ENCODE measurements around the gene MGME1.
"Not testable (repeated sequence)": the region's sequence is repeated elsewhere in the genome, so short reads cannot be mapped to it uniquely, and the experiment has no call there.

Gene MGME1

GRCh38 chr20:18024606-18025127 is 55.8 kb downstream of the MGME1 start:
- Histone ChIP-seq H3F3A (ENCODE audit: low read depth) (no peaks in the 10 kb centered on the region), H4K20me1 (ENCODE audit: insufficient read depth, low read length, poor library complexity, severe bottlenecking) (no peaks in the 10 kb centered on the region), H3K9me2 (replicated peaks; ENCODE audit: low read depth, low read length) (no peaks in the 10 kb centered on the region), H3K27me3 (ENCODE audit: insufficient read depth, low read length, poor library complexity, severe bottlenecking) (no peaks in the 10 kb centered on the region), H2AFZ (ENCODE audit: low read length) (no peak overlapping the region), H3K79me2 (ENCODE audit: insufficient read depth, low read length) (no peaks in the 10 kb centered on the region), H3K4me2 (ENCODE audit: low read depth, low read length, poor library complexity, severe bottlenecking) (no peak overlapping the region), H3K4me3 (ENCODE audit: low read length, poor library complexity, severe bottlenecking) (no peak overlapping the region), H3K4me1 (ENCODE audit: insufficient read depth, low read length, poor library complexity, severe bottlenecking) (no peaks in the 10 kb centered on the region), H3K9me3 (ENCODE audit: insufficient read depth, low read depth, low read length) (no peaks in the 10 kb centered on the region), H3K9ac (ENCODE audit: low read depth, low read length, poor library complexity, severe bottlenecking) (no peak overlapping the region), H3K36me3 (ENCODE audit: insufficient read depth, low read length) (no peaks in the 10 kb centered on the region)
- no peak for TF ChIP-seq EZH2phosphoT487 (IDR thresholded peaks at IDR 0.05; ENCODE audit: borderline replicate concordance)
- no peak for TF ChIP-seq CTCF (conservative IDR thresholded peaks at IDR 0.05; ENCODE audit: low read length)

GRCh38 chr20:18027011-18027410 is 58.2 kb downstream of the MGME1 start:
- H3K4me3 ChIP-seq (ENCODE audit: low read length, poor library complexity, severe bottlenecking); H3K4me1 ChIP-seq (ENCODE audit: insufficient read depth, low read length, poor library complexity, severe bottlenecking); H3K4me2 ChIP-seq (ENCODE audit: low read depth, low read length, poor library complexity, severe bottlenecking); H3F3A ChIP-seq (ENCODE audit: low read depth); H3K27me3 ChIP-seq (ENCODE audit: insufficient read depth, low read length, poor library complexity, severe bottlenecking); H3K9me2 ChIP-seq (replicated peaks; ENCODE audit: low read depth, low read length); H3K79me2 ChIP-seq (ENCODE audit: insufficient read depth, low read length); H3K36me3 ChIP-seq (ENCODE audit: insufficient read depth, low read length); H4K20me1 ChIP-seq (ENCODE audit: insufficient read depth, low read length, poor library complexity, severe bottlenecking); H2AFZ ChIP-seq (ENCODE audit: low read length); H3K9me3 ChIP-seq (ENCODE audit: insufficient read depth, low read depth, low read length); H3K9ac ChIP-seq (ENCODE audit: low read depth, low read length, poor library complexity, severe bottlenecking): not testable (repeated sequence)

- H3K4me2 ChIP-seq (ENCODE audit: low read depth, low read length, poor library complexity, severe bottlenecking) = no peak overlapping the region
Observed at GRCh38 chr20:18030020-18030419, 61.2 kb downstream of the MGME1 start.

More at GRCh38 chr20:18030020-18030419, 61.2 kb downstream of the MGME1 start:
- no peaks in the 10 kb centered on the region for H4K20me1 ChIP-seq (ENCODE audit: insufficient read depth, low read length, poor library complexity, severe bottlenecking)
- H3K79me2 ChIP-seq (ENCODE audit: insufficient read depth, low read length) = no peaks in the 10 kb centered on the region
- TF ChIP-seq EZH2phosphoT487 (IDR thresholded peaks at IDR 0.05; ENCODE audit: borderline replicate concordance) (no peak), CTCF (conservative IDR thresholded peaks at IDR 0.05; ENCODE audit: low read length) (no peak)
- no peaks in the 10 kb centered on the region for H3K9me2 ChIP-seq (replicated peaks; ENCODE audit: low read depth, low read length)
- no peaks in the 10 kb centered on the region for H3F3A ChIP-seq (ENCODE audit: low read depth)
- H3K4me1 ChIP-seq (ENCODE audit: insufficient read depth, low read length, poor library complexity, severe bottlenecking) = no peaks in the 10 kb centered on the region
- no peak overlapping the region for H3K4me3 ChIP-seq (ENCODE audit: low read length, poor library complexity, severe bottlenecking)
- no peak overlapping the region for H2AFZ ChIP-seq (ENCODE audit: low read length)
- no peaks in the 10 kb centered on the region for H3K27me3 ChIP-seq (ENCODE audit: insufficient read depth, low read length, poor library complexity, severe bottlenecking)
- no peaks in the 10 kb centered on the region for H3K36me3 ChIP-seq (ENCODE audit: insufficient read depth, low read length)
- H3K9me3 ChIP-seq (ENCODE audit: insufficient read depth, low read depth, low read length) = no peaks in the 10 kb centered on the region
- H3K9ac ChIP-seq (ENCODE audit: low read depth, low read length, poor library complexity, severe bottlenecking) = no peak overlapping the region

All from Loucy (cell line).